HG02571 (cell line): ENCODE data around the gene AVEN.
"Not testable (repeated sequence)": the region's sequence is repeated elsewhere in the genome, so short reads cannot be mapped to it uniquely, and the experiment has no call there.

Experiments used
- ATAC-seq: cut with Tn5 transposase; IDR thresholded peaks from one replicate; pipeline ENCODE4 v1.9.1; 2021; ENCODE audit warnings: mild to moderate bottlenecking, moderate library complexity; ENCODE audit not compliant: unreplicated experiment

The AVEN gene

GRCh38 chr15:33857726-33858125 is 181.3 kb downstream of the AVEN start:
- ATAC-seq: no peak

GRCh38 chr15:33852570-33852969 is 186.4 kb downstream of the AVEN start:
- ATAC-seq: no peak

- ATAC-seq: no peak
Measured at GRCh38 chr15:33852094-33852493, 186.9 kb downstream of the AVEN start.

DNA sequence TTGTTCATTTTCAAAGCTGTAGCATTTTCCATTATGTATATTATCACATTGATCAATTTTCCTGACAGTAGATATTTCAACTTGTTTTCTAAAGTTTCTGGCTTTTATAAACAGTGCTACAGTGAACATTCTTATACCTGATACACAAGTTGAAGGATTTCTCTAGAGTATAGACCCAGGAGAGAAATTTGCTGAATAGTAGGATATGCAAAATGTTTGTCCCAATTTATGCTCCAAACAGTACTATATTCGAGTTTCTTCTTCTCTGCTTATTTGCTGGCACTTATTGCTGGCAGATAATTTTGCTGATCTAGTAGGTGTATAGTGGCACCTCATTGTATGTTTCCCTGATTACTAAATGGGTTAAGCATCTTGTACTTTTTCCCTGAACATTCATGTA is 187.9 kb downstream of the AVEN start:
- ATAC-seq: no peak

GRCh38 chr15:33848011-33848410 is 191.0 kb downstream of the AVEN start:
- no peak for ATAC-seq

DNA sequence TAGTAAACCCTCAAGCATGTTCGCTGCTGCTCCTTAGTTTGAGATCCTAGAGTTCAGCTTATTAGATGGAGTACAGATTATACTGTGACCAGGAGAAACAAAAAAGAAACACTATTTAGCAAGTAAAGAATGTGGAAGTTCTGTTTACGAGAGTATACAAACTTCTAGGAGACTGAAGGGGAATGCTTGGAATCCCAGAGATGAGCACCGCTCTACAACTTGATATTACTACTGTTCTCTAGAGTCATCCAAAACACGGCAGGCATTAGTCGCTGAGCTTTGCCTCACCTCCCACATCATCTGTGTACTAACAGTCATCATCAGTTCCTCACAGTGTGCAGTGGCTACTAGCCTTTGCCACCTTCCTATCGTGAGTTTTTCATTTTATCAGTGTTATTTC is 192.1 kb downstream of the AVEN start:
- ATAC-seq: no peak

GRCh38 chr15:33846142-33846541 is 192.9 kb downstream of the AVEN start:
- ATAC-seq: no peak

GRCh38 chr15:33844597-33844996 is 194.4 kb downstream of the AVEN start:
- no peak for ATAC-seq

GRCh38 chr15:33844186-33844585 is 194.8 kb downstream of the AVEN start:
- no peak for ATAC-seq

DNA sequence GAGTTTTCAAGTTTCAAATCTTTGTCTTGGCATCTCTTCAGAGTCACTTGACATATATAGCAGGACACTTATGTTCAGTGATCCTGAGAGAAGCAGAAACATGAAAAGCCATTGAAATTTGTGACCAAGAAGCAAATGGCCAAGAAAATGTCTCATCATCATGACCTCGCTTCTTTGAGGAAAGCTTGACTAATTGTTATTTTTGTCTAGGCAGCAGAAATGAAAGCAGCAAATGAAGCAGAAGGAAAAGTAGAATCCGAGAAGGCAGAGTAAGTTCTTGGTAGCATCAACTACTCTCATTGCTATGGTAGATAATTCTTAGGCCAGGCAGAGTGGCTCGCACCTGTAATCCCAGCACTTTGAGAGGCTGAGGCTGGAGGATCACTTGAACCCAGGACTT is 198.4 kb downstream of the AVEN start:
- ATAC-seq: no peak

DNA sequence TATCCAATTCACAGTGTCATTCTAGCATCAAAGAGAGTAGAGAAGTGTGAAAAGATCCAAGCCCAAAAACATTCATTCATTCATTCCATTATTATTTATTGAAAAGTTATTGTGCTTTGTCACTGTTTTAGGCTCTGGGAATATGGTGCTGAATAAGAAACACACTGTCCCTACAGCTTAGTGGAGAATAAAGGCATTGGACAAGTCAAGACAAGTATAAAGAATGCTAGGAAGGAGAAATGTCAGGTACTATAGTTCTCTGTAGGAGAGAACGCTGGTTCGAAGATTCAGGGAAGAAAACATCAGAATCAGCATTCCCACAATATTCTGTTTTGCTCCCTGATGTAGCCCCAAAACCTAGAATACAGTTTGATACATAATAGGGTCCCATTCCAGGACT is 199.5 kb downstream of the AVEN start:
- no peak for ATAC-seq

DNA sequence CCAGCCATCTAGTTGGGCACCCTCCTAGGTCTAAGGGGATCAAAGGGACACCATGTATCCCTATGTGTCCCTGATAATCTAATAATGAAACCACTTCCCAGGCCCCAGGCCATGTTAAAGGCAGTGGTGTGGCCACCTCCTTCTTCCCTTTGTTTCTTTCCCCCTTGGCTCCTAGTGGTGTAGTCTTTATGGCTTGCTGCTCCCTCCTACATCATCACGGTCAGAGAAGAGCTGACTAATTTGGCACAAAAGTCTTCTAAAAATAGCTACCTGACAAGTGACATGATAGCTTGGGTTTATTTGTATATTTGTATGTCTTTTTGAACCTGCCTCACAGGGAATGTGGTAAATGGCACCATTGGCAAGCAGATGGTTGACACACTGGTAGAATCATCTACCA is 201.7 kb downstream of the AVEN start:
- no peak for ATAC-seq

DNA sequence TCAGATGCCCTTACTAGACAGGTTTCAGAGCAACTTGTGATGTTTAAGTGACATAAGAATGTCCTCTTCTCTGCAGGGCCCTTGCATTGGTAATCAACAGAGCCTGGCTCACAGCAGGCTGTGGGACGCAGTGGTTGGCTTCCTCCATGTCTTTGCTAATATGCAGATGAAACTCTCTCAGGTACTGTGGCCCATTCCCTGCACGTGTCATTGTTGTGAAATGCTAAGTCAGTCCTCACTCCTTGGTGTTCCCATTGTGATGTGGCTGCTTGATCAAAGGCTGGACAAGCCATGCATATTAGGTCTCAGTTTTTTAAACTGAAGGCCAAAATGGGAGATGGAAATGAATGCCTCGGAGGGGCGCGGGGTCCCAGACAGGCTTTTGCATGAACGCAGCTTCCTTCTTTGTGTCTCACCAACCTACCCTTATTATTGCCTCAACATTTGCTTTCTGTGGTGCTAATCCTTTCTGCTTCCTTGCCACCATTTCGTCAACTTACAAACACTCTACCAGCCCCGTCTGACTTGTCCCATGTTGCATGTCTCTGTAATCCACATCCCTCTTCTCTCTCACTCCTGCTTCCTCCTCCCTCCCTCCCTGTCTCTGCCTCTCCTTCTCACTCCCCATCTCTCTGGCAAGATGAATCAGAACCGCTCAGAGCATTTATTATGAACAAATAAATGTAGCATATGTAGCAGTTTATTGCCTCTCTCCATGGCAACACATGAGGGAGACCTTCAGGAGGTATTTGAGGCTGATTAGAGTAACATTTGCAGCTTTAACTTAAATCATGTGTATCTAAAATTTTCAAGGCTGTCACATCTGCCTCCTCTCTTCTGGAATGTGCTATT is 203.9 kb downstream of the AVEN start:
- ATAC-seq: no peak

GRCh38 chr15:33831646-33832045 is 207.4 kb downstream of the AVEN start:
- no peak for ATAC-seq

- no peak for ATAC-seq
Measured at GRCh38 chr15:33830351-33830750, 208.7 kb downstream of the AVEN start.

DNA sequence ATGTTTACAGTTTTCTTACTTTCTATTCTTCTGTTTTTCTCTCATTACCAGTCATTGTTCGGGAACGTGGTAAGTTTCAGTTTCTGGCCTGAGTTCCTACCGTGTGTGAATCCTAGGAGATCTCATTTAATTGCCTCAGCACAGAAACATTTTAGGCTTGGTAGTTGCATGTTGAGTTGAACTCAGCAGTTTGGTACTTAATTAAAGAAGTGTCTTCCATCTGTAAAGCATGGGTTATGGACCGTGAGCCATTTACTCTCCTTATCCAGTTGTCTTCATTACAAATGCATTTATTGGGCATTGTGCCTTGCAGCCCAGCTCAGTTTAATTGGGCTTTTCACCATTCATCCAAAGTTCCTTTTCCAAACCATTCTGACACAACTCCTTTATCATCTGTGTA is 212.8 kb downstream of the AVEN start:
- no peak for ATAC-seq

DNA sequence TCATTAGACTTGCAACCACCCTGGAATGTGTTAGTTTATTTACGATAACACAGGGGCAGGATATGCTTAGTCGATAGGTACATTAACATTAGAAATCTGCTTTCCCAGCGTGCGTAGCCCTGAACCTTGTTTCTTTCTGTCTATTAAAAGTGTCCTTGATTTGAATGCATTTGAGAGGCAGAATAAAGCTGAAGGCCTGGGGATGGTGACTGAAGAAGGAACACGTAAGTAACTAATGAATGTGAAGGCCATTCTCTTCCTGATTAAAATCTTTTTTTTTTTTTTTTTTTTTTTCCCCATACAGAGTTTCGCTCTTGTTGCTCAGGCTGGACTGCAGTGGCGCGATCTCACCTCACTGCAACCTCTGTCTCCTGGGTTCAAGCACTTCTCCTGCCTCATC is 213.6 kb downstream of the AVEN start:
- ATAC-seq: no peak

- ATAC-seq: no peak
Measured at GRCh38 chr15:33823119-33823518, 215.9 kb downstream of the AVEN start.

GRCh38 chr15:33822479-33822878 is 216.5 kb downstream of the AVEN start:
- no peak for ATAC-seq

GRCh38 chr15:33819499-33819898 is 219.5 kb downstream of the AVEN start:
- ATAC-seq: not testable (repeated sequence)
